CD1c-positive myeloid dendritic cell (primary cell): ENCODE measurements around the gene PDE4C.

Experiments used
- DNase-seq: peaks from one replicate; pipeline ENCODE4 v3.0.0-alpha.2; 2016; ENCODE audit errors: extremely low spot score

PDE4C gene

GRCh38 chr19:18198374-18198773 is 27.9 kb downstream of the PDE4C start:
- DNase-seq = no peak

GRCh38 chr19:18197941-18198340 is 28.3 kb downstream of the PDE4C start:
- no peak for DNase-seq

- DNase-seq = no peak
These were observed 28.9 kb downstream of the PDE4C start for GRCh38 chr19:18197306-18197705.

- no peak for DNase-seq
These were observed 29.8 kb downstream of the PDE4C start for GRCh38 chr19:18196511-18196845.

GRCh38 chr19:18194554-18195238 is 31.5 kb downstream of the PDE4C start:
- DNase-seq = peak; percentile 51

GRCh38 chr19:18194181-18194530 is 32.1 kb downstream of the PDE4C start:
- no peak for DNase-seq

GRCh38 chr19:18193388-18194180 is 32.7 kb downstream of the PDE4C start:
- DNase-seq = no peak

GRCh38 chr19:18192673-18193387 is 33.4 kb downstream of the PDE4C start, which contains the start of gene MPV17L2:
TSS of gene MPV17L2 (plus strand) at chr19:18193218. CDS start at chr19:18193282, 64 bp downstream.
- peak; percentile 99 for DNase-seq

- DNase-seq = no peak
These were observed 34.6 kb downstream of the PDE4C start for GRCh38 chr19:18191640-18192062.

- DNase-seq = no peak
These were observed 36.0 kb downstream of the PDE4C start for GRCh38 chr19:18190278-18190677.

- DNase-seq = no peak
These were observed 40.7 kb downstream of the PDE4C start for GRCh38 chr19:18185538-18185937.

GRCh38 chr19:18183529-18183928 is 42.7 kb downstream of the PDE4C start:
- no peak for DNase-seq

- peak; percentile 61 for DNase-seq
These were observed 46.3 kb downstream of the PDE4C start for GRCh38 chr19:18179957-18180356.

- DNase-seq = peak; percentile 48
These were observed 49.6 kb downstream of the PDE4C start for GRCh38 chr19:18176367-18177310.

GRCh38 chr19:18174983-18175382 is 51.3 kb downstream of the PDE4C start:
- no peak for DNase-seq
